Prostate gland (tissue), 2 donors: ENCODE measurements around the gene EBF3. TPM values are rescaled to one million over a fixed set of nuclear protein-coding genes. Genes with fewer than 3 reads are reported as not detected.

Experiments used
- DNase-seq: peaks from one replicate; pipeline ENCODE4 v3.0.0-alpha.2; 2019; ENCODE audit warnings: low spot score
- H3K27ac ChIP-seq, 2 donors: fragments of 200-600 bp; sonication (generic); 2 replicates each; pipeline ENCODE4 v1.5.1; 2017 to 2019
- H3K27me3 ChIP-seq: fragments of 200-600 bp; sonication (generic); replicated peaks from 2 replicates; pipeline ENCODE4 v1.5.1; 2019; ENCODE audit not compliant: insufficient read depth
- H3K36me3 ChIP-seq, 2 donors: fragments of 200-600 bp; sonication (generic); 1 replicate in 1 of 2; 2 replicates in 1 of 2; pipeline versions ENCODE4 v1.5.1 to v1.8.1; 2017 to 2019
- H3K4me1 ChIP-seq: fragments of 200-600 bp; sonication (generic); replicated peaks from 2 replicates; pipeline ENCODE4 v1.5.1; 2019
- H3K4me3 ChIP-seq, 2 donors: fragments of 200-600 bp; sonication (generic); 2 replicates each; pipeline ENCODE4 v1.5.1; 2017 to 2019
- H3K9me3 ChIP-seq: fragments of 200-600 bp; sonication (generic); 2 replicates; pipeline ENCODE4 v1.5.1; 2017
- POLR2A ChIP-seq: fragments of 450-650 bp; IDR thresholded peaks from one replicate; pipeline ENCODE4 v1.6.1; 2016; ENCODE audit warnings: antibody characterized with exemption, mild to moderate bottlenecking
- POLR2AphosphoS5 ChIP-seq: sonication (generic); formaldehyde crosslinking; IDR thresholded peaks from one replicate; pipeline ENCODE4 v1.6.1; 2017; ENCODE audit warnings: antibody characterized with exemption
- whole genome bisulfite sequencing: methylation state at CpG from one replicate; pipeline ENCODE4 v1.1.5; 2018; 5-methylcytosine and 5-hydroxymethylcytosine counted together
- intact Hi-C: fragments of 100-400 bp; cut with DNase I; formaldehyde crosslinking; loops from one replicate; pipeline ENCODE4 v1.14.2; 2022
- total RNA-seq, 2 donors: library from RNA; depleted of rRNA; stranded (reverse); fragments of >200 nt; gene quantifications; one replicate each; pipeline ENCODE4 v1.1.0, GENCODE V29; 2016
- TF ChIP-seq, protein P1 (sequence below), 4 experiments: fragments of 200-600 bp in 2 of 4; fragments of 450-650 bp in 2 of 4; sonication (generic) in 2 of 4; IDR thresholded peaks; 1 replicate in 3 of 4; 2 replicates in 1 of 4; pipeline ENCODE4 v1.5.1; 2016 to 2019; ENCODE audit warnings: antibody characterized with exemption in 4 of 4, mild to moderate bottlenecking in 2 of 4, moderate library complexity in 2 of 4

The EBF3 gene
- total RNA-seq, 2 donors from 2014 or later, result 1.5 to 7.8 TPM

DNA sequence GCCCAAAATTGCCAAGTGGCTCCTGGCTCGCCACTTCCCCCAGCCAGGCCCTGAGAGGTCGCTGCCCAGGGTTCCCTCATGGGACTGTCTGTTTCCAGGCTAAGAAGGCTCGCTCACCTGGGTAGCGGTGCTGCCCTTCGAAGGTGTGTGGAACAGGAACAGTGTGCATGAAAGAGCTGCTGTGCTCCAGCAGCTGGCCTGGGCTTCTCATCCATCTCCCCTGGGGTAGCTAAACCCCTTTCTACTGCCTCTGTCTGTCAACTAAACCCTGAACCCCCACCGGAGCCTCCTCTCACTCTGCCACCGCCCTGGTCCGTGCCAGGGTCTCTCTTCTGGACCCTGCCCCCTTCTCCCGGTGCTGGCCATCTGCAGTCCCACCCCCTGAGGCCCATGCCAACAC is 152.9 kb downstream of the EBF3 start:
- Histone ChIP-seq H3K4me1 (no peaks in the 10 kb centered on the region), H3K27ac (no peak overlapping the region), H3K36me3 (no peaks in the 10 kb centered on the region), H3K4me3 (no peak overlapping the region), H3K27me3 (no peaks in the 10 kb centered on the region), H3K9me3 (no peaks in the 10 kb centered on the region)
- TF ChIP-seq POLR2AphosphoS5, result no peak
- TF ChIP-seq, protein P1, sequence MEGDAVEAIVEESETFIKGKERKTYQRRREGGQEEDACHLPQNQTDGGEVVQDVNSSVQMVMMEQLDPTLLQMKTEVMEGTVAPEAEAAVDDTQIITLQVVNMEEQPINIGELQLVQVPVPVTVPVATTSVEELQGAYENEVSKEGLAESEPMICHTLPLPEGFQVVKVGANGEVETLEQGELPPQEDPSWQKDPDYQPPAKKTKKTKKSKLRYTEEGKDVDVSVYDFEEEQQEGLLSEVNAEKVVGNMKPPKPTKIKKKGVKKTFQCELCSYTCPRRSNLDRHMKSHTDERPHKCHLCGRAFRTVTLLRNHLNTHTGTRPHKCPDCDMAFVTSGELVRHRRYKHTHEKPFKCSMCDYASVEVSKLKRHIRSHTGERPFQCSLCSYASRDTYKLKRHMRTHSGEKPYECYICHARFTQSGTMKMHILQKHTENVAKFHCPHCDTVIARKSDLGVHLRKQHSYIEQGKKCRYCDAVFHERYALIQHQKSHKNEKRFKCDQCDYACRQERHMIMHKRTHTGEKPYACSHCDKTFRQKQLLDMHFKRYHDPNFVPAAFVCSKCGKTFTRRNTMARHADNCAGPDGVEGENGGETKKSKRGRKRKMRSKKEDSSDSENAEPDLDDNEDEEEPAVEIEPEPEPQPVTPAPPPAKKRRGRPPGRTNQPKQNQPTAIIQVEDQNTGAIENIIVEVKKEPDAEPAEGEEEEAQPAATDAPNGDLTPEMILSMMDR (IDR thresholded peaks at IDR 0.05), result no peak
- no peak for TF ChIP-seq POLR2A
- intact Hi-C loops, result no loop called here
- no peak for DNase-seq
- WGBS, result 87% methylated on average over 9 of the region's 9 CpGs

DNA sequence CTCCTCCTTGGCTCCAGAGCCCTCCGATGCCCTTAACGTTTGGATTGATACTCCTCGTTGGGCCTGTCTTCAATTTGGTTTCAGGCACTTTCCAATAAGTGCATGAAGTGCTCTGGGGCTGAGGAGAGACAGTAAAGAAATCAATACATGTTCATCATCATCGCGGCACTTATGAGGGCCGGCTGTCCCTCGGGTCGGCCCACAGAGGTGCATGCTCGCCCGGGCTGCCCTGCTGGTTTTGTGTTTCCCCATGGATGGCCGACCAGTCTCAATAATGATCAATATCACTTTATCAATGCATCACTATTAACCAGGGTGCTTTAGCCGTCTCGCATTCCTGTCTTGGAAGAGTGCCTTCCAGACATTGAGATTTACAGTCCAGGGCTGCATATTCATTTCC is 154.2 kb downstream of the EBF3 start:
- intact Hi-C loops, result no loop called here
- Histone ChIP-seq H3K27ac (no peak overlapping the region), H3K36me3 (no peaks in the 10 kb centered on the region), H3K4me3 (no peak overlapping the region), H3K27me3 (no peaks in the 10 kb centered on the region), H3K4me1 (no peaks in the 10 kb centered on the region), H3K9me3 (no peaks in the 10 kb centered on the region)
- 86% methylated on average over 13 of the region's 13 CpGs for WGBS
- TF ChIP-seq, protein P1 (IDR thresholded peaks at IDR 0.05), result no peak
- no peak for TF ChIP-seq POLR2AphosphoS5
- no peak for DNase-seq

DNA sequence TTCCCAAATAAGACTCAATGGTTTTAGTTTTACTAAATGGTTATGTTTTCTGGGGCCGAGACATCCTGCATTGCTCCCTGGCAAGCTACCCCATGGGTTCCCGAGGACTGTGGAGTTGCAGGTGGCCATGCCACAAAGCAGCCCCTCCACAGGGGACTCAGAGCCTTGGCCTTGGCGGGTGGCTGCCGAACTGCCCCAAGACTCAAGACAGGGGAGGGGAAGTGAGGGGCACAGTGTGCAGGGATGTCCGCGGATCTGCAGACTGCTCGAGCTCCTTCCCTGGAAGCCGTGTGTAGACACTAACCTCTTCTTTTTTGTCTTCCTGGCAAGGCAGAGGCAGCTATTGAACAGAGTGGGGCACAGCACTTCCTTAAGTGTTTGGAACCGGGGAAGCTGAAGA is 154.6 kb downstream of the EBF3 start:
- Histone ChIP-seq H3K27ac (no peak overlapping the region), H3K36me3 (no peaks in the 10 kb centered on the region), H3K4me3 (no peak overlapping the region), H3K27me3 (no peaks in the 10 kb centered on the region), H3K4me1 (no peaks in the 10 kb centered on the region), H3K9me3 (no peaks in the 10 kb centered on the region)
- no peak for DNase-seq
- 94% methylated on average over 9 of the region's 9 CpGs for WGBS
- TF ChIP-seq POLR2A, result no peak
- TF ChIP-seq, protein P1 (IDR thresholded peaks at IDR 0.05), result no peak
- no peak for TF ChIP-seq POLR2AphosphoS5
- intact Hi-C loops, result no loop called here

DNA sequence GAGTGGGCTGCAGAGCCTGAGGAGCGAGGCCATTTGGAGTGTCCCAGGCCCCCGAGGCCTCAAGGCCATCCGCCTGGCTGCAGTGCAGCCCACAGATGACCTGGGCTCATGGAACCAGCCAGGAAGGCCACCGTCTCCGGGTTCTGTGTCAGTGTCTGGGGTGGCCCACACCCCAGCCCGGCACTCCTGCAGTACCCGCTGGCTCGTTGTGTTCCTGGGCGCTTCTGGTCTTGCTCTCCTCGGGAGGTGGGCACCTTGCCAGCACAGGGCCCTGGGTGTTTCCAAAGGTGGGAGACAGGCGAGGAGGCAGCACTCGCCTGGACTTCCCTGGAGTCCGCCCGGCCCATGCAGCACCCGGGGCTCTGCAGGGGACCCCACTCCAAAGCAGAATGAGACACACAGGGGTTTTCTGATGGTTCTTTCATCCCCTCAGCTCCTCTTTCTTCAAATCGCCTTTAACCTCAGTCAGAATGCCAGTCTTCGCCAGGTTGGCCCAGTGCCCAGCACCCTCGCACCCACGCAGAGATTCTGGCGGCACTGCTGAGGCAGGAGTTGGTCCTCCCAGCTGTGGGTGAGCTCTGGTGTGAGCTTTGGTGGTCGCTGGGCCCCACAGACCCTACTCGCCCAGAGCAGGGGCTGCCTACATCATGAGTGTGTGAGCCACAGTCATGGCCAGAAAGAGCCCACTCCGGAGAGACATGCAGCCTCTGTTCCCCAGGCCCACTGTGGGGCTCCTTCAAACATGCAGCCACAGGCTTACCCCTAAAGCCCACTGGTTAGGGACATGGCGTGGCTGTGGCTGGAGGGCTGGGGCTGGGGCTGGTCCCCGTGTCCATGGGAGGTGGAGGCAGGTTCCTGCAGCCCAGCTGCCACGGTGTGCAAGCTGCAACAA is 155.7 kb downstream of the EBF3 start:
- TF ChIP-seq POLR2AphosphoS5, result no peak
- no peak for TF ChIP-seq POLR2A
- H3K27me3 ChIP-seq, result no peaks in the 10 kb centered on the region
- H3K36me3 ChIP-seq, result no peaks in the 10 kb centered on the region
- H3K4me1 ChIP-seq, result no peaks in the 10 kb centered on the region
- no peak overlapping the region for H3K4me3 ChIP-seq
- intact Hi-C loops, result no loop called here
- no peaks in the 10 kb centered on the region for H3K9me3 ChIP-seq
- 71% methylated on average over 25 of the region's 26 CpGs for WGBS
- DNase-seq, result no peak
- H3K27ac ChIP-seq, result no peak overlapping the region

DNA sequence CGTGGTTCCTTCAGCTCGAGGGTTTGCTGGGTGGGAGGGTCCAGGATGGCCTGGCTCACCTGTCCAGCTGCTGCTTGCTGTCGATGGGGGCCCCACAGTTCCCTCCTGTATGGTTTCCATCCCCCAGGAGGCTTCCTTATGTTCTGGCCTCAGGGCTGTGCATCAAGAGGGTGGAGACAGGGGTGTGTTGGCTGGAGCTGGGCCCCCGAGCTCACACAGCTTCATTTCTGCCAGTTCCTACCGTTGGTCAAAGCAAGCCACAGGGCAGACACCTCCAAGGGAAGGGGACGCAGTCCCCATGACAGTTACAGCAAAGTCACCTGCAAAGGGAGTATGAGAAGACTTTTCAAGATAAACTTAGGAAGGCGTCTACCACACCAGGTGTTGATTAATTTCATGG is 156.9 kb downstream of the EBF3 start:
- WGBS, result 91% methylated on average over 7 of the region's 7 CpGs
- Histone ChIP-seq H3K4me1 (no peaks in the 10 kb centered on the region), H3K27me3 (no peaks in the 10 kb centered on the region), H3K27ac (no peak overlapping the region), H3K9me3 (no peaks in the 10 kb centered on the region), H3K4me3 (no peak overlapping the region), H3K36me3 (no peaks in the 10 kb centered on the region)
- TF ChIP-seq, protein P1 (IDR thresholded peaks at IDR 0.05), result no peak
- TF ChIP-seq POLR2AphosphoS5 (no peak), POLR2A (no peak)
- intact Hi-C loops, result no loop called here
- no peak for DNase-seq
